GM18502 (cell line): ENCODE measurements around the gene LARP4.
A peak's percentile ranks its signal among the peaks of the same experiment; 100 is the strongest.
"Not testable (repeated sequence)": the region's sequence is repeated elsewhere in the genome, so short reads cannot be mapped to it uniquely, and the experiment has no call there.

Source experiments
- ATAC-seq: cut with Tn5 transposase; IDR thresholded peaks from one replicate; pipeline ENCODE4 v1.9.1; 2021; ENCODE audit warnings: mild to moderate bottlenecking; ENCODE audit not compliant: unreplicated experiment, poor library complexity

The LARP4 gene

GRCh38 chr12:50467439-50467838 lies 66.8 kb downstream of the LARP4 start:
- no peak for ATAC-seq

DNA sequence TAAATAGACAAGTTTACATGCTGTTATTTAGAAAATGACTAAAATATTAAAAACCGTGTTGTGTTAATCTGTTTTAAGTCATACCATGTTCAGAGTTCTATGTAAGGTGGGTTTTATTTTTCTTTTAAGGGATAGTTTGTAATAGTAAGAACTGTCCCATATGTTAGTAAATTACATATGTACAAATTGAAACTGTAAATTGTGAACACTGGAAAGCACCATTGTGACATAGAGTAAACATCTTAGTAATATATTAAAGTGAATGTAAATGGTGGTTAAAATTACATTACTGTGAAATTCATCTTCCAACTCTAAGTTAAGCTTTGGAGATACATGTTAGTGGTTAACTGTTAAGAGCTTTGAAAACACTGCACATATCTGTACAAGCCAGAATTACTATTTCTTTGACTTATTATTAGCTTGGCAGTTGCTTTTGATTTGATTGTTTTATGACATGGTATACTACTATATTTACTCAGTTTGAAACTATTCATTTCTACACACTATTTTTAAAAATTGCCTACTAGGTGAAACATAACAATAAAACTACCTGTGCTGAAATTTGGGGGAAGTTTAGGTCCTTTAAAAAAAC lies 76.7 kb downstream of the LARP4 start:
- no peak for ATAC-seq

- no peak for ATAC-seq
Observed at GRCh38 chr12:50482571-50482970, 81.9 kb downstream of the LARP4 start.

DNA sequence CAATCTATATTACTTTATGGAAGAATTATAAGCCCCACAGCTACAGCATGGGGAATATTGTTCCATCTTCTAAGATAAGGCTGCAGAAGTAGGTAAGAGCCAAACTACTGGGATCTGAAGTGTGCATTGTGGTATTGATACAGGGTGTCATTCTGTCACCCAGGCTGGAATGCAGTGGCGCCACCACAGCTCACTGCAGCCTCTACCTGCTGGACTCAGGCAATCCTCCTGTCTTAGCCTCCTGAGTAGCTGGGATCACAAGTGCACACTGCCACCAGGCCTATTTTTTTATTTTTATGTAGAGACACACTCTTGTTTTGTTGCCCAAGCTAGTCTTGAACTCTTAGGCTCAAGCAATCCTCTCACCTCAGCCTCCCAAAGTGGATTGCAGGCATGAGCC lies 82.8 kb downstream of the LARP4 start:
- ATAC-seq: no peak

DNA sequence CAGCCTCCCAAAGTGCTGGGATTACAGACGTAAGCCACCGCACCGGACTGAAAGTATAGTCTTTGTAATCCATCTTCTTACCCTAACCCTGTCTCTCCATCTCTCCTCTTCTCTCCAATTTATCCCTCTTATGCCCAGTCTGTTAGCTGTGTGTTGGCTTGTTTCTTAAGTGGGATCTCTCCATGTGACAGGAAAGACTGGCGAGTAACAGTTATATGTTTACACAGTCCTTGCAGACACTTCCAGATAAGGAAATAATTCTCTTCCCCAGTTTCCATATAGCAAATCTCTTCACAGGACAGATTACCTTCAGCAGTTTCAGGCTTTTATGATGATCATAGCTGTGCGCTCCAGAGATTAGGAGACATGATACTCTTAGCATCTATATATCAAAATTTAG lies 88.1 kb downstream of the LARP4 start:
- no peak for ATAC-seq

DNA sequence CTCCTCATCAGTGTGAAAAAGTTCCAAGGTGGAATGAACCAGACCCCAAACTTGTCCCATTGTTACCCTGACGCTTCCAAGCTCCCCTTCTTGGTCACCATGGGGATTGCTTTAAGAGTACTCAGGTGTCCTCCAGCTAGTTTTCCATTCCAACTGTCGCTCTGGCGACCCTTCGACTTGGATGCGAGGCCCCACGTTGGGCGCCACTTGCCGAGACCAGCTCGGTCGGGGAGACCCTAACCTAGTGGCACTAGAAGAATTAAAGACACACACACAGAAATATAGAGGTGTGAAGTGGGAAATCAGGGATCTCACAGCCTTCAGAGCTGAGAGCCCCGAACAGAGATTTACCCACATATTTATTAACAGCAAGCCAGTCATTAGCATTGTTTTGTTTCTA lies 97.4 kb downstream of the LARP4 start:
- ATAC-seq: not testable (repeated sequence)

- ATAC-seq: peak; percentile 60
Observed at GRCh38 chr12:50504798-50505674, 104.4 kb downstream of the LARP4 start, which contains the start of gene DIP2B. Gene DIP2B (plus strand): TSS chr12:50504985. CDS start chr12:50505141, 156 bp downstream.

DNA sequence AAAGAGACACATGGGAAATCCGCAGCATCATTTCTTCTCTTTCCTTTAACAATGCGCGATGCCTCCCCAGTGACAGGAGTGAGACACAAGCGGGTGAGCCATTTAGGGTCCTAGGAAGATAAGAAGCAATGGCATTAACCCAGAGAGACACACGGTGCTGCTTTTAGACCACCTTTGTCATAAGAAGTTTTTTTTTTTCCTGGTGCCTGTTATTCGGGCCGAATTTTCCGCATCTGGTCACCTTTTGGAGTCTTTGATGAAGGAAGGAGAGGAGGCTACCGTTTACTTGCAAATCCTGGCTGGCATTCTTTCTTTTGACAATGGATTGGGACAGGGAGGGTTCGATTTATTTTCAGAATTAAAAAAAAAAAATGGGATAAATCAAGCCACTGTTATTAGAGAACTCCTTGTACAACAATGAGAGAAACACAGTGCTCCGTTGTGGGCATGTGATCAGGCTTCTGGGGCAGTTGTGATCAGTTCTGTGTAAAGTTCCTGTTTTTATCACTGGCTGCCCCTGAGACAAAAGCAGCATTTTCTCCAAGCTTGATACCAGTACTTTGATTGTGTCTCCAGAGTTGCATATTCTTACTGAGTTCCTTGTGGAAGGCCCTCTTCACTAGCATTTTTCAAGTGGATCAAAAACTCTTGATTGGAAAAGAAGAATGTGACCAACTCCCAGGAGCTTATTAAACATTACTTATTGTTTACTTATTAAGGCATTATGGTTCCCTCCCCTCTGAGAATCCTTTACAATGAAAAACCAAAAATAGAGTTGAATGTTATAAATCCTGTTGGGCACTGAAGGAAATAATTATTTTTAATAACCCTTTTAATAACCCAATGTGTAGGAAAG lies 105.2 kb downstream of the LARP4 start:
- ATAC-seq: no peak

DNA sequence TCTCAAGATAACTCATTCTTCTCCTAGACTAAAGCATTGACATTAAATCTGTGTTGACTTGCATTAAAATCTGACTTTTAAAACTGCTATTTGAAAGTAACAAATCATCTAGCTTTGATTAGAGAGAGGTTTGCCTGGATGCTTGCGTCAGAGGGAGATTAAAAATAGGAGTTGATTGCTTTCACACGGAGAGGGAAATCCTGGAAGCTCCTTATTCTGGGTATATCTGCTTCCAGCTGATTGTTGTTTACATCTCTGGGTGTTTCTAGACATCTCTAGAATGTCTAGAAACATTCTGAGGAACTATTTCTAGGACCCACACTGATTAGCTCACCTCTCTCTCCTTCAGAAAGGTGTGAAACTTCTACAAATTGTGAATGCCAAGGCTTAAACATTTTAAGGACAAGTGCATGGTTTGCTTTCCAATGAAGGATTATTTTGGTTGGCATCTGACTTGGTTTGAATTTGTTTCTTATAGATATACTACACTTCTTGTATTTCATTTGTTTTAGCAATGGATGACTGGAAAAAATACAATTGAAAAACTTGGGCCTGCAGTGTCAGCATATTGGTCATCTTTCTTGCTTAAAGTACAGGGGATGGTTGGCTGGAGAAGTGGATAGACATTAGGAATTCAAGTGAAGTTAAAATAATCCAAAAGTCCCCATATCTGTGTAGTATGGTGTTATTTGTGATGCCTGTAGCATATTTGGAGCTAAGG lies 106.2 kb downstream of the LARP4 start:
- ATAC-seq: no peak

DNA sequence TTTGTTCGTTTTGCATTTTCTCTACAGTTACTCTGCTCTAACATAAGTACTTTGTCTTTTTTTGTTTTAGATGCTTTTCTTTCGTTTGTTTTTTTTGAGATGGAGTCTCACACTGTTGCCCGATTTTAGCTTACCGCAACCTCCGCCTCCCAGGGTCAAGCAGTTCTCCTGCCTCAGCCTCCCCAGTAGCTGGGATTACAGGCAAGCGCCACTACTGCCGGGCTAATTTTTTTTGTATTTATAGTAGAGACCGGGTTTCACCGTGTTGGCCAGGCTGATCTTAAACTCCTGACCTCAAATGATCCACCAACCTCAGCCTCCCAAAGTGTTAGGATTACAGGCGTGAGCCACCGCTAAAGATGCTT lies 106.8 kb downstream of the LARP4 start:
- no peak for ATAC-seq

DNA sequence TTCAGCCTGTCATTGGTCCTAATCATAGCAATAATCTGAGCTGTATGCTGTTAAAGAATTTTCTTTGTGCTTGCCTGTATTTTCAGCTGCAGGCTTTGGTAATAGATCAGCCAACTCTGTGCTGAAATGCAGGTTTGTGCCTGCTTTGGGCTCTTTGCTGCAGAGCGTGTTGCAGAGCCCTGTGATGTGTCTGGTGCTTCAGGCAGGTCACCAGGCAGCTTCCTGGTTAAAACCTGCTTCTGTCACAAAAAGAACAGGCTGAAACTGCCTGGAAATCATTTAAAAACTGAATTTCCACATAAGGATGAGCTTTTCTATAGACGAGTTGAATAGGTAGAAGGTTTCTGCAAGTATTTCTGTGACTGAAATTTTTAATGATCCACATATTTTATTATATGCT lies 107.2 kb downstream of the LARP4 start:
- ATAC-seq: no peak

GRCh38 chr12:50508414-50508813 lies 107.7 kb downstream of the LARP4 start:
- ATAC-seq: no peak

- ATAC-seq: no peak
Observed at GRCh38 chr12:50508970-50509663, 108.4 kb downstream of the LARP4 start.

- no peak for ATAC-seq
Observed at GRCh38 chr12:50514526-50515276, 114.0 kb downstream of the LARP4 start.

DNA sequence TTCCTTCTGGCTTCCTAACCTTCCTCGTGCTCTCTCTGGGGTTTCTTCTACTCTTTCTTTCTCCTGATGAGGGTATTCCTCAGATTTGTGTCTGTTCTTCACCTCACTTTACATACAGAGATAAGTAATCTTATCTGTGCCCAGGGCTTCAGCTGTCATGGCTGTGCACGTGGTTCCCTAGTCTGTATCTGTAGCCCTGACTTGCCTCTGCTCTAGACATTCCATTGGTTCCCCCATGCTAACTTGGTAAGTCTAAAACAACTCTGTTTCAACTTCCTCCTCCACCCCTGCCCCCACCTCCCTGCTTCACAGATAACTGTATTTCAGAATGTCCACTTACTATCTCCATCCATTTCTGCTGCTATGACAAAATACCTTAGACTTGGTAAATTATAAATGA lies 114.9 kb downstream of the LARP4 start:
- ATAC-seq: no peak

GRCh38 chr12:50517421-50518048 lies 116.8 kb downstream of the LARP4 start:
- peak; percentile 72 for ATAC-seq

- ATAC-seq: no peak
Observed at GRCh38 chr12:50518090-50518489, 117.4 kb downstream of the LARP4 start.

DNA sequence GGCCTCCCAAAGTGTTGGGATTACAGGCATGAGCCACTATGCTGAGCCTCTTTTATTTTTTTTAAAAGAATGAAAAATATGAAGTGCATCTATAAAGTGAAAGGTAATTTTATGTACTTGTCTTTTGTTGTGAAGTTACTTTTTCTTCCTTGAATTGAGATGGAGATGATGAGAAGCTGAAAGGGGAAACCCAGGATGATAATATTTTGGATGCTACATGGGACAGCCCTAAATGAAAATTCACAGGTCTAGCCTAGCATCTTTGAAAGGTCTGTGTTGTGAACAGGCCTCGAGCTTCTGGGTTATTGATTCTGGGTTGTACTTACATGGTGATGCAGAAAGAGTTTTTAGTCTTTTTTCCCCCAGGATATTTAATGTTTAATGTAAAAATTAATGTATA lies 118.7 kb downstream of the LARP4 start:
- no peak for ATAC-seq
